ENCODE results near the gene ADAMTS7.
"Not testable (repeated sequence)": the region's sequence is repeated elsewhere in the genome, so short reads cannot be mapped to it uniquely, and the experiment has no call there.

ADAMTS7 gene

DNA sequence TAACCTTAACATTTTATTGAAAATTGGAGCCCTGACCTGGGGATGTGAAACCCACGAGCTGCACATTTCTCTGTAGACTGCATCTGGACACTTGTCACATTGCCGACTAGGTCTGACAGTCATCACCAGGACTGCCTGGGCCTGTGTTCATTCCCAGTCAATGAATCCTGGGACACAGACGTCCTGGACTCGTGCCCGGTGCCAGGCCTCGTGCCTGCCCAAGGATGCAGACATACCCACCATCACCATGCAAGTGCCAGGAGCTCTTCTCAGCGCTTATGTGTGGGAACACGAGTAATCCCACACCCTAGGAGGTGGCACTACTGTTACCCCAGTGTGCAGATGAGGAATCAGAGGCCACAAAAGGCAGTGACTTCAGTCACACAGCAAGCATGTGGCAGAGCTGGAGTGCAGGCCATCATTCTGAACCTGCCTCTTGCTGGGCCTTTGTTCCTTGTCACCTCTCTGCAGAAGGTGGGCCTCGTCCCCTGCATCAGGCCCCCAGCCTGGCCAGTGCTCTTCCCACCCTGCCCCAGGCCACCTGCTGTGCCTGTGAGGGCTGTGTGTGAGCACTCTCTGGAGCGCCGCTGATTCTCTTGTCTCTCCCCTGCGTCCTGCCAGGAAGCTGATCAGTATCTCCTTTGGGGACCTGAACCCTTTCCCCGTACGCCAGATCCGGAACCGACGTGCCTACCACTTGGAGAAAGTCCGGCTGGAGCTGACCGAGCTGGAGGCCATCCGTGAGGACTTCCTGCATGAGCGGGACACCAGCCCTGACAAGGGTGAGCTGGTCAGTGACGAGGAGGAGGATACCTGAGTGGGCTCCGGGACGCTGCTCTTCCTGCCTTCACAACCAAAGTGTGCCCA is 58.5 kb downstream of the ADAMTS7 start:
- no peak for DNase-seq

DNA sequence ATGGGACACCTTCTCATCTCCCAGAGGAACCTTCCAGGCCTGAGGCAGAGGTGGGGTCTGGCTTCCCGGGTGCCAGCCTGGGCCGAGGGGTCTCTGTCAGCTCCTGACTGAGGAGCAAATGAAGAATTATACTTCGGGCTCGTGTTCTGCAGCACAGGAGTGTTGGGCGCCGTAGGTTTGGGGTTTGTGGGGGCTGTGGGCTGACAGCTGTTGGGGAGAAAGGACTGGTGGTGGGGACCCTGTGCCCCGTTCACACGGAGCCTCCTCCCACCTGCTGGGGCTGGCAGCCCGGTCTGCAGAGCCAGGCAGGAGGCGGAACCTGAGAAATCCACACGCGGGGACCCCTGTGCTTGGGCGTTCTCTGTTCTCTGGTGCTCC is 59.7 kb downstream of the ADAMTS7 start:
- DNase-seq: no peak

DNA sequence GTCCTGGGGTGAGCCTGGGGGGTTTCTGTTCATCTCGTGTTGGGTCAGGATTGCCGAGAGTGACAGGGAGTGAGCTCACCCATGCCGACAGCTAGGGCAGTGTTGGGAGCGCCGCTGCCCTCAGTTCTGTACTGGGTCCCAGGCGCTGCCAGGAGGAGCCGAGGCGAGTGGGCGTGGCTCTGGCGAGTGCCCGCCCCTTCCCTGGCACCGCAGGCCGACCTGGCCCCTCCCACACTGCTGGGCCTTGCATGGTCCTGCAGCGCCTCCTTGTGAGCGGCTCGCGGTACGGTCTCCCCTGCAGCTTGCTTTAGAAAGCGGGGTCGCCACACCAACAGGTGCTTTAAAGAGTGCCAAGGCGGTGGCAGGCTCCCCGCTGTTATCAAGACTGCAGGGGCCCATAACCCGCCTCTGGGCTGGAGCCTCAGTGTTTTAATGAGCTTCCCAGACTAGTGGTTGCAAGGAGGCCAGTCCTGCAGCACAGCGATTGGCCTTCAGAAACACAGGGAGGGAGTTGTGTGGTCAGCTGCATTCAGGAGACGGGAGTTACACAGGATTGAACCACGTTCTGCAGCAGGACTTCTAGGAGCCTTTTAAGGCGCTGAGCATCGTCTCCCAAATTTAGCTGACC is 60.2 kb downstream of the ADAMTS7 start:
- DNase-seq: peak; percentile 55 to 70

DNA sequence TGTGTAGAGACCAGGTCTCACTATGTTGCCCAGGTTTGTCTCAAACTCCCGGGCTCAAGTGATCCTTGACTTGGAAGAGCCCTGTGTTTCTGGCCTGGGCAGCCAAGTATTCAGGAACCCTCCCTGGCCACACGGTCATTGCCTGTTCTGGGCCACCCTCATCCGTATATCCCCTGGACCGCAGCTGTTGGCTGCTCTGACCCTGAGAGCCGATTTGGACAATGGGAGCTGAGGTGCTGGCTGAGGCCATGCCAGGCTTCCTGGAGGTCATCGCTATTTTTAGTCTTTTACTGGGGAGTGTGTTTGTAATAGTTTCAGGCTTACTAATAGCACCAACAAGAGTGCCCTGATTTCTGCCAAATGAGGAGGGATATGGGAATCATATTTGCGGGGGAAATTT is 60.7 kb downstream of the ADAMTS7 start:
- no peak for DNase-seq

DNA sequence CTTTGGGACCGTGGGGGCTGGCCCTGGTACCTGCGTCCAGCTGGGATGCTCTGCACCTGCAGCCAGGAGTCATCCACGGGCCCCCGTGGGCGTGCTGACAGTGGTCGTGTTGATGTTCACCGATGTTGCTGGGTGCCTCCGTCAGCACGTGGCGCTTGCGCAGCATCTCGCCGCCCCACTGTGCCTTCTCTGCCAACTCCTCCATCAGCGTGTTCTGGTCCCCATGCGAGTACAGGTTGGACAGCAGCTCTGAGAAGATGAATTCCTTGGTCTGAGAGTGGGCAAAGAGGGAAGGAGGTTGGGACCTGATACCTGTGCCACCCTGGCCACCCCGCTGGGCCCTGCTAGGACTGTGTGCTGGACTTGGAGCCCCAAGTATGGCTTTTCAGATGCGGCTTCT is 61.4 kb downstream of the ADAMTS7 start:
- DNase-seq: no peak

DNA sequence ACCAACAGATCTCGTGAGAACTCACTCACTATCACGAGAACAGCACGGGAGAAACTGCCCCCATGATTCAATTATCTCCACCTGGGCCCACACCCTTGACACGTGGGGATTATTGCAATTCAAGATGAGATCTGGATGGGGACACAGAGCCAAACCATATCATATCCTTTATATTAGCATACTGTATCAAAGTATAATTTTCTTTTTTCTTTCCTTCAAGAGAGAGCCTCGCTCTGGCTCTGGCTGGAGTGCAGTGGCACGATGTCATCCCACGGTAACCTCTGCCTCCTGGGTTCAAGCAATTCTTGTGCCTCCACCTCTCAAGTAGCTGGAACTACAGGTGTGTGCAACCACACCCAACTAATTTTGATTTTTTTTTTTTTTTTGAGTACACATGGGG is 63.4 kb downstream of the ADAMTS7 start:
- not testable (repeated sequence) for DNase-seq

DNA sequence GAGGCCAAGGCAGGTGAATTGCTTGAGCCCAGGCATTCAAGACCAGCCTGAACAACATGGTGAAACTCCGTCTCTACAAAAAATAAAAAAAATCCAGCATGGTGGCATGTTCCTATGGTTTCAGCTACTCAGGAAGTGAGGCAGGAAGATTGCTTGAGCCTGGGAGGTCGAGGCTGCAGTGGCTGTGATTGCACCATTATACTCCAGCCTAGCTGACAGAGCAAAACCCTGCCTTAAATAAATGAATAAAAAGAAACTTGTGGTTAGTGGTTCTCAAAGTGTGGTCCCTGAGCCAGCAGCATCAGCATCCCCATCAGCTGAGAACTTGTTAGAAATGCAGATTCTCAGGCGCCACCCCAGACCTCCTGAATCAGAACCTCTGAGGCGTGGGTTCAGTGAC is 69.6 kb downstream of the ADAMTS7 start:
- DNase-seq: not testable (repeated sequence)

DNA sequence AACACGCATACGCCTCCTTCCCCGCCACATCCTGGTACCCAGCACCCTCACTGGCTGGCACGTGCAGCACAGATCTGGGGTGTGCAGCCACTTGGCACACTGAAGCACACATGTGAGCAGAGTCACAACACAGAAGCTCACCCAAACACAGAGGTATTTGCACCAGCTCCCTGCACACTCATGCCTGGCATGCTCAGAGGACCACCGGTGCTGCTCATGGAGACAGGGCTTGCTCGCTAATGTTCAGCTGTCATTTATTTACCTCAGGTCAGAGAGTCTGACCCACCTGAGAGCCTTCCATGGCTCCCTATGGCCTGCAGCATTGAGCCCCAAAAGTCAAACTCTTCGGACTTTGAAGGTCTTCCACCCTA is 70.4 kb downstream of the ADAMTS7 start:
- DNase-seq: no peak

DNA sequence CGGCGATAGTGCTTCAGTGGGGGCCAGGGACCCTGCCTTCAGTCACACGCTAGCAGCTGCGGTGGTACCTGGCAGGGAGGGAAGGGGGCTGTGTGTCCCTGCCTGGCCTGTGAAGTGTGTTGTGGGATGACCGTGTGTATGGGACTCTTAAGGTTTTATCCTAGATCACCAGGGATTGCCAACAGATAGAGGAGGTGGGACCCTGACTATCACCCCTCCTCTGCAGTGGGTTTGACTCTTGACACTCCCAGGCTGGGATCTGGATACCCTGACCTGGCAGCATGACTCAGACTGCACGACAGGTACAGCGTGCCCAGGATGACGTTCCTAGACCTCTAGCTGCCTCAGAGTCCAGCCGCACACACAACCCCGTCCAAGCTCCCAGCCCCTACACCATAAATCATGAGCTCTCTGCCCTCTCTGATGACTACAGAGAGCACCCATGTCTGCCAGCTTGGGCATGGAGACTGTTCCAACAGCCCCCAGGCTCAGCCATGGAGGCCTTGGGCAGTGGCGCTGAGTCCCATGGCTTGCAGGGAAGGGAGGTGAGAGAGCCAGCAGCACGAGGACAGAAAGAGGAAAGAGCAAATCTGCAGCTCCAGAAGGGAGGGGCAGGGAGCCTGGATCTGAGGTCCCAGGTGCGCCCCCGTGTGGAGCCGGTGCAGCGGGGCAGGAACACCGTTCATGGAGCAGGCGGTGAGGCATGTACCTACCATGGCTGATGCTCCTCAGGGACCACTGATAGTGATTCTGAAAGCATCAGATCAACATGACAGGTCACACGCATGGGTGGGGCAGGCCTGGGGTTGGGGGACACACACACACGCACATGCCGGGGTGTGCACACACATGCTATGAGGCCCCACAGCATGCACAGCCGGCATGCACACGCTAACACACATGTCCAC is 71.0 kb downstream of the ADAMTS7 start:
- peak in 1 of 2 experiments; percentile 57 for DNase-seq

DNA sequence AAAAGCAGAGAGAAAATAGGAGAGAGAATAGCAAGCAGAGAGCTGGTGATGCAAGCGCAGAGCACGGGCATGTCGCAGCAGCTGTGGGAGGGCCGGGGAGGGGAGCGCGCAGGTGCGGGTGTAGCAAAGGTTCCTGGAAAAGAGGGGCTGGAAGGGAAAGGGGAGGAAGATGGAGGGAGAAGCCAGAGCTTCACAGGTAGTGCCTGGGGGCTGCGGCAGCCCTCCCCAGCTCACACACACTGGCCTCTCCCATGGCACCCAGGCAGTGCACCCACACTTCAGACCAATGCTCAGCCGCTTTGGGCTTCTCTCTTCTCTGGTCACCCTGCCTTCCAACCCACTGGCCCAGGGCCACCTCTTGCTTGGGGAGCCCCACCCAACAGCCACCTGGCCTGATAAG is 72.1 kb downstream of the ADAMTS7 start:
- DNase-seq: no peak

DNA sequence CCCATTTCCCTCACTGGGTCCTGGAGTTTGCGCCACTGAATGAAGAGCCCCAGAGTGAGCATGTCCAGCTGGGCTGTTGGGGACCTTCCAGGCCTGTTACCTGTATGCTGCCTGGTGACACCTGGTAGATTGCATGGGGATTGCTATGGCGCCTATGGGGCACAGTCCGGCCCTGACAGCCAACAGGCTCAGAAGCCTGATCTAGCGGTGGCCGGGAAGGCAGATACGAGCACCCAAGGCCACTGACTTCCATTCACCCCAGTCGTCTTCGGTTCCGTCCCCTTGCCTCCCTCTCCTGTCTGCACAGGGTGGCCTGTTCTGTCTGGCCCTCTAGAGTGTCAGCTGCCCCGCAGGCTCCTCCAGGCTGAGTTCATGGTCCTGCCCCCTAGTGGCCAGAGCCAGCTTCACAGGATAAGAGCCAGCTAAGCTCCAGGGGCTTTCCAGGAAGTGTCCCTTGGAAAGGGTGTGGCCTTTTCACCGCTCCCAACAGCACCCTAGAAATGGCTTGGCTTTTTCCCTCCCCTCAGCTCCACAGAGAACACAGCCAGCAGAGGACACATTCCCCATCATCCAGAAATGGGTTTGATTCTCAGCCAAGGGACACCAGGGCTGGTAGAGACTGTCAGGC is 73.2 kb downstream of the ADAMTS7 start:
- DNase-seq: peak in 1 of 2 experiments; percentile 11

DNA sequence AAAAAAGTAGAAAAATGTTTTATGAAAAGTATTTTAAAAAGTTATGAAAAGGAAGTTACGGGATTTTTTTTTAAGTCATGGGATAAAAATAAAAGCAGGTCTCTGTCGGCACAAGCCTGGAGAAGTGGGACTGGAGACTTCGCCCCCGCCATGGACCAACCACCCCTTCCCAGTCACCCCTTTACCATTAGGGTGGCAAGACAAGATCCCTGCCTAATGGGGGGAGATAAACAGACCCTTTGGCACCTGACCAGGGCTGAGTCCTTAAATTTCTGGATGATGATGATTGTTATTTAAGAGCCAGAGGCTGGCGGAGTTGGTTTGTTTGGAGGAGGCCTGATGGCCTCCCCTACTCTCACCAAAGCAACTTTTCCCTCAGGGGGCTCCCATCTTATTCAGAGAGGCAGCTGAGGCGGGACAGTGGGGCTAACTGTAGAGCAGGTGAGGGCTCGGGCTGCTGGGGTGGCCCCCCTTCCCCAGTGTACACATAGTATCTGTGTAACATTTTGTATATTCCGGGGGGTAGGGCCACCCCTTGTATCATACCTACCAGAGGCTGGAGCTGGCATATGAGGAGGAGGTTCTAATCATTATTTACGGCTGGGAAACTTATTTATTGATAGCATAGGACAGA is 74.0 kb downstream of the ADAMTS7 start:
- no peak for DNase-seq

DNA sequence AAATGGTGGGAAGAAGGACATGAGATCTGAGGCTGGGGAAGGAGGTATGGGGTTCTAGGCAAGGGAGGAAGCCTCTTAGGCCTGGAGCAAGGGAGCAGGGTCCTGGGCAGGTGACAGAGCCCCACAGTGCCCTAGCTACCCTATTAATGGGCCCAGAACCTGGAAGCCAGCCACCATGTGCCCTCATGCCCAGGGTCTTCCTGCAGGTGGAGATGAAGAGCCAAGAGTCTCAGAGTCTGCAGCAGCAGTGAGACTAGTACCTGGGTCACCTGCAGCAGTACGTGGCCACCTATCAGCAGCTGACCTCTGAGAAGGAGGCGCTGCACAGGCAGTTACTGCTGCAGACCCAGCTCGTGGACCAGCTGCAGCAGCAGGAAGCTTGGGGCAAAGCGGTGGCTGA is 75.0 kb downstream of the ADAMTS7 start:
- not testable (repeated sequence) for DNase-seq

DNA sequence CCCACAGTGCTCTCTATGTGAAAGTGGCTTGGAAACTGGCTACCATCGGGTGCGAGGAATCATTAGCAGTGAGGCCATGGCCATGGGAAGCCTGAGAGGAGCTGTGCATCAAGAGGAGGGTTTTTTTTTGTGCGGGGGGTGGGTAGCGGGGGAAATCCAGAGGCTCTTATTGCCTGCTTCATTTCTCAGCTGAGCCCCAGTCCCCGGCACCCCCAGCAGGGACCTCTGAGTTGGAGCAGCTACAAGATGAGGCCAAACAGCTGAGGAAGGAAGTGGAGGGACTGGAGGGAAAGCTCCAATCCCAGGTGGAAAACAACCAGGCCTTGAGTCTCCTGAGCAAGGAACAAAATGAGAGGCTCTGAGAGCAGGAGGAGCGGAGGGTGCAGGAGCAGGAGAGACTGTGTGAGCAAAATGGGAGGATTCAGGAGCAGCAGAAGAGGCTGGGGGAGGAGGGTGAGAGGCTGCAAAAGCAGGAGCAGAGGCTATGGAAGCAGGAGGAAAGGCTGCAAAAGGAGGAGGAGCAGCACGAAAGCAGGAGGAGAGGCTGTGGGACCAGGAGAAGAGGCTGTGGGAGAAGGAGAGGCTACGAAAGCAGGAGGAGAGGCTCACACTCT is 76.7 kb downstream of the ADAMTS7 start:
- no peak for DNase-seq

DNA sequence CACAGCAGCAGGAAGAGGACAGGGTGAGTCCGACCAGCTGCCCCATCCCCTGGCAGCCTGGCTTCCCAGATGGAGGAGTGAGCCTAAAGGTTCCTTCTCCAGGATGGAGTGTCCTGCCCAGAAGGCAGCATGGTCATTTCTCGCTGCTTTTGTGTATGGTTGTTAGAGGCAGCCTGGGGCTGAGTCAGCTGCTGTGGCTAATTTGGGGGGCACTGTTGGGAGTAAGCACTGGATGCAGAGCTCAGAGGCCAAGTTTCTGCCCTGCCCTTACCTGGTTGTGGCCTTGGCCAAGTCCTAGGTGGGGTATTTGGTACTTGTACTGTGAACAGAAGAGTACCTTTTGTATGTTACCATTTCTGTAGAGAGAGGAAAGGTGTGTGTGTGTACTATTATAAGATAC is 78.6 kb downstream of the ADAMTS7 start:
- no peak for DNase-seq

DNA sequence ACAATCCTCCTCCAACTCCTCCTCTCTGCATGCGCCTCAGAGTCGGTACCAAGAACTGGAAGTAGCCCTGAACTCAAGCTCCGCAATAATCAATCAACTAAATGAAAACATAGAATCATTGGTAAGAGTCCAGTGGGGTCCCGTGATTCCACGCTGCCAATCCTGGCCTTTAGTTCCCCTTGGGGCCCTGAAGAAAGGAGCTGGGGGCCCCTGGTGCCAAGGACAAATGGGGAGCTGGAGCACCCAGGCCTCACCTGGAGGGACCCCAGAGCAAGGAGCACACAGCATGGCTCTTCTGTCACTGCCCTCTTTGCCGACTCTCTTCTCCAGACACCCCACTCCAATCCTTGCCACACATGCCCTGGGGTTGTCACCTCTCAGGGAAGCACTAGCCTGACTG is 80.3 kb downstream of the ADAMTS7 start:
- no peak for DNase-seq

DNA sequence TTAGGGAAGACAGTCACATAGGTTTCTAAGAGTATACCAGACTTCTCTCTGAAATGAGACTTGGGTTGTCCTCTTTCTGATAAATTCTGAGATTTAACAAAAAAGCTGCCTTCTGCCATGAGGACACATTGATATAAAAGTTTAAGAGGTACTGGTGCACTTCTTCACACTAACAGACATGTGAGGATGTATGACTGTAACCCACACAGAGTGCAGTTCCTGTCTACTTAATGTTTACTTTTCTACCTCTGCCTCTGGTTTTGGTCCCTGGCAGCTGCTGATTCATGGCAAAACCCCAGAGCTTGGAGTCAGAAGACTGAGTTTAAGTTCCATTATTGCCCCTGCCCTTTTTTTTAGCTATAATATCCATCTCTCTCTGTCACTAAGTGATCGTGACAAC is 82.8 kb downstream of the ADAMTS7 start:
- DNase-seq: not testable (repeated sequence)

DNA sequence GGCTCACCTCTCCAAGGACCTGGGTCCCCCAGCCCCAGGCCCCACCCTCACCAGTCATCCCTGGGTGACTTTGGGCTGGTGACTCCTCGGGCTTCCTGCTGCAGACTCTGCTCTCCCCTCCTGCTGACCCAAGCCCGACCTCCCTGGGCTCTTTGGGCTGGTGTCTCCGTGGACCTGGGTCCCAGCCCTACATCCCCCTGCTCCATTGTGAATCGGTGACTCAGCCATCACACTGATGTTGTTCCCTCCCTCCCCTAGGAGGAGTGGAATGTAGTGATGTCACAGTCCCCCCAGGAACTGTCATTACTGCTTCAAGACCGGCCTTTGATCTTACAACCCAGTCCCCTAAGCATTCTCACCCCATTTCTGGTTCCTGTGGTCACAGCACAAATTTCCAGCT is 83.7 kb downstream of the ADAMTS7 start:
- no peak for DNase-seq

DNA sequence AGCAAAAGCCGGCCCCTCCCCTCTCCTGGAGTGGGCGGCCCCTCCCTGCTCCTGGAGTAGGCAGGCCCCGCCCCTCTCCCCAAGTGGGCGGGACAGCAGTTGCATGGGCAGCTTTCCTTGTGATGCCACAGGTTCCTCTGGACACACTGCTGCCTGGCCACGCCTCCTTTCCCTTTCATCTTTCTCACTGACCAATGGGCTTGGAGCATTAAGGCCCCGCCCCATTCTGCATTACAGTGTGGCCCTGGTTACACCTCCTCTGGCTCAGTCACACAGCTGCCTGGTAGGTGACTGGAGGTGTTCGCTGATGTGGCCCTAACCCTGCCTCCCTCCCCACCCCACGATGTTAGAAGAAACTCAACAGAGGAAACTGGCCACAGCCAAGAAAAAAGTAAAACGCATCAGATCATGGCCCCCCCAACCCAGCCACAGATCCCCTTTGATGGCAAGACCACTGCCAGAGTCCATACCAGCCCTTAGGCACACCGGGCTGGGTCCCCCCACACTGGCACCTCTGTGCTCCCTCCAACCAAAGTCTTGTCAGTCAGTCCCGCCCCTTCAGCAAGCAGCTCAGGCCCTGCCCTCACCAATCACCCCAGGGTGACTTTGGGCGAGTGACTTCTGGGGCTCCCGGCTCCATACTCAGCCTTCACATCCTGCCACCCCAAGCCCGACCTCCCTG is 84.3 kb downstream of the ADAMTS7 start:
- DNase-seq: peak in 1 of 2 experiments; percentile 37

DNA sequence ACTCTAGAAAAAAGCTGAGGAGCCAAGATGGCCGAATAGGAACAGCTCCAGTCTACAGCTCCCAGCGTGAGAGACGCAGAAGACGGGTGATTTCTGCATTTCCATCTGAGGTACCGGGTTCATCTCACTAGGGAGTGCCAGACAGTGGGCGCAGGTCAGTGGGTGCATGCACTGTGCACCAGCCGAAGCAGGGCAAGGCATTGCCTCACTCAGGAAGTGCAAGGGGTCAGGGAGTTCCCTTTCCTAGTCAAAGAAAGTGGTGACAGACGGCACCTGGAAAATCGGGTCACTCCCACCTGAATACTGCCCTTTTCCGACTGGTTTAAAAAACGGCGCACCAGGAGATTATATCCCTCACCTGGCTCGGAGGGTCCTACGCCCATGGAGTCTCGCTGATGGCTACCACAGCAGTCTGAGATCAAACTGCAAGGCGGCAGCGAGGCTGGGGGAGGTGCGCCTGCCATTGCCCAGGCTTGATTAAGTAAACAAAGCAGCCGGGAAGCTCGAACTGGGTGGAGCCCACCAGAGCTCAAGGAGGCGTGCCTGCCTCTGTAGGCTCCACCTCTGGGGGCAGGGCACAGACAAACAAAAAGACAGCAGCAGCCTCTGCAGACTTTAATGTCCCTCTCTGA is 91.3 kb downstream of the ADAMTS7 start:
- DNase-seq: not testable (repeated sequence)

DNA sequence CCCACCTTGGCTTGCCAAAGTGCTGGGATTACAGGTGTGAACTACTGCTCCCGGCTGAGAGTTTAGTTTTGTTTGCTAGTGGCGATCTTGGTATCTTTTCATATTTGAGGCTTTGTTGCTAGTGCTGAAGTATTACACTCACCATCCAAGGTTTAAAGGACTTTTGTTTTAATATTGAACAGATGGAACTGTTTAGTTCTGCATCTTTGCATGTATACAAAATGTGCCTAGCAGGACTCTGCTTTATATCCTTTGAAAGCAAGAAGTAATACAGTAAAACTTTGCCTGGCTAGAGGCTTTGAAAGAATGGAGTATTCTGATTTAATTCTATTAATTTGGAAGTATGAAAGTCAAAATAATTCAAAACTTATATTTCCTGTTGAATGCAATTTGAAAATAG is 92.4 kb downstream of the ADAMTS7 start:
- DNase-seq: no peak

Measured in SW 1271 (cell line).